GM12878 (cell line): Measurements from ENCODE around the gene SECTM1. TPM values are rescaled to one million over a fixed set of nuclear protein-coding genes. Genes with fewer than 3 reads are reported as not detected.

ENCODE experiments used
- ATAC-seq: fragments of 200-7000 bp; cut with Tn5 transposase; 3 replicates; pipeline ENCODE4 v1.9.1; 2020; ENCODE audit warnings: mild to moderate bottlenecking, moderate library complexity
- BruUV-seq: library from RNA; stranded (reverse); fragments of 400-500 nt; replicated peaks from 2 replicates; lab custom pipeline; 2021; lab: Mats Ljungman, UMichigan
- CTCF ChIA-PET: fragments of 300-600 bp; sonication (Branson Sonifier 250); formaldehyde crosslinking; extraction: SDS; loops from one replicate; lab custom pipeline; 2021; ENCODE audit warnings: inconsistent platforms; lab: Yijun Ruan, JAX
- POLR2A ChIA-PET: fragments of 350-600 bp; formaldehyde crosslinking; extraction: SDS; loops from one replicate; lab custom pipeline; 2021; ENCODE audit warnings: inconsistent platforms; lab: Charles Lee
- RAD21 ChIA-PET: fragments of 300-600 bp; sonication (Branson Sonifier 250); formaldehyde crosslinking; loops from one replicate; lab custom pipeline; 2023; ENCODE audit warnings: antibody characterized with exemption; ENCODE audit not compliant: unreplicated experiment; lab: Charles Lee
- SMC1A ChIA-PET: fragments of 300-600 bp; sonication (Branson Sonifier 250); formaldehyde crosslinking; loops from one replicate; lab custom pipeline; 2023; ENCODE audit not compliant: unreplicated experiment, uncharacterized antibody; lab: Charles Lee
- DNase-seq: peaks from one replicate; pipeline ENCODE4 v3.0.0-alpha.2; 2011; ENCODE audit warnings: low read depth, low spot score
- FAIRE-seq: peaks from 3 replicates; lab custom pipeline; 2011; peaks lifted over from hg19 to GRCh38; lab: Jason Lieb, UNC
- H2AFZ ChIP-seq: 2 replicates; pipeline ENCODE4 v1.6.0; 2011; ENCODE audit warnings: low read depth, low read length, control low read depth; ENCODE audit not compliant: control insufficient read depth
- H3K27ac ChIP-seq: 2 replicates; pipeline ENCODE4 v1.5.1; 2011; ENCODE audit warnings: control low read depth; ENCODE audit not compliant: control insufficient read depth, insufficient read depth
- H3K27me3 ChIP-seq, 2 experiments: replicated peaks in 1 of 2; 2 replicates each; pipeline versions ENCODE4 v1.6.0 to v1.6.1; 2011; ENCODE audit warnings: low read length in 1 of 2; ENCODE audit not compliant: control insufficient read depth in 2 of 2, insufficient read depth in 2 of 2
- H3K36me3 ChIP-seq, 2 experiments: 2 replicates each; pipeline ENCODE4 v1.5.1; 2011; ENCODE audit warnings: low read length in 1 of 2; ENCODE audit not compliant: control insufficient read depth in 2 of 2, insufficient read depth in 2 of 2
- H3K4me1 ChIP-seq: 2 replicates; pipeline ENCODE4 v1.6.1; 2011; ENCODE audit warnings: mild to moderate bottlenecking, low read length, moderate library complexity, mixed read lengths; ENCODE audit not compliant: control insufficient read depth, insufficient read depth
- H3K4me2 ChIP-seq: 2 replicates; pipeline ENCODE4 v1.6.0; 2011; ENCODE audit warnings: control low read depth; ENCODE audit not compliant: control insufficient read depth, insufficient read depth
- H3K4me3 ChIP-seq: fragments of 200-600 bp; sonication (generic); 2 replicates; pipeline ENCODE4 v1.5.1; 2016
- H3K79me2 ChIP-seq: 2 replicates; pipeline ENCODE4 v1.6.0; 2011; ENCODE audit warnings: low read length; ENCODE audit not compliant: control insufficient read depth, insufficient read depth
- H3K9ac ChIP-seq: 2 replicates; pipeline ENCODE4 v1.8.0; 2011; ENCODE audit warnings: low read length, control low read depth, mixed read lengths; ENCODE audit not compliant: control insufficient read depth, insufficient read depth
- H3K9me3 ChIP-seq: replicated peaks from 3 replicates; pipeline ENCODE4 v1.5.1; 2011; ENCODE audit warnings: mild to moderate bottlenecking, low read length; ENCODE audit not compliant: control insufficient read depth, insufficient read depth
- H4K20me1 ChIP-seq: 2 replicates; pipeline ENCODE4 v1.6.0; 2011; ENCODE audit not compliant: control insufficient read depth, insufficient read depth
- NFIC ChIP-seq: IDR thresholded peaks from 2 replicates; pipeline ENCODE4 v1.6.1; 2012; ENCODE audit warnings: low read depth, mild to moderate bottlenecking, inconsistent platforms, low read length, moderate library complexity
- NFXL1 ChIP-seq: fragments of 450-650 bp; IDR thresholded peaks from 2 replicates; pipeline ENCODE4 v1.6.1; 2017; ENCODE audit warnings: antibody characterized with exemption, mild to moderate bottlenecking, borderline replicate concordance
- PAX8 ChIP-seq: fragments of 450-650 bp; IDR thresholded peaks from 2 replicates; pipeline ENCODE4 v1.6.1; 2017; ENCODE audit warnings: mild to moderate bottlenecking, moderate library complexity
- SIX5 ChIP-seq: IDR thresholded peaks from 2 replicates; pipeline ENCODE4 v1.6.1; 2011; ENCODE audit warnings: mild to moderate bottlenecking, low read depth, low read length, moderate library complexity; ENCODE audit not compliant: severe bottlenecking
- WGBS: methylation state at CpG from one replicate; pipeline ENCODE4 v1.1.6; 2016; ENCODE audit warnings: low lambda C conversion rate; ENCODE audit not compliant: insufficient replicate concordance, insufficient coverage; ENCODE audit errors: missing lambda C conversion rate; 5-methylcytosine and 5-hydroxymethylcytosine counted together
- in situ Hi-C: fragments of 300-500 bp; cut with MboI; formaldehyde crosslinking; loops from 9 replicates; pipeline ENCODE4 v1.14.3; 2018; ENCODE audit warnings: mixed read lengths
- intact Hi-C: fragments of 100-400 bp; cut with micrococcal nuclease; formaldehyde crosslinking; loops from one replicate; pipeline ENCODE4 v1.14.2; 2022; ENCODE audit not compliant: unreplicated experiment
- polyA plus RNA-seq, 11 experiments: library from polyadenylated mRNA; depleted of rRNA in 4 of 11; unstranded in 6 of 11; stranded (reverse) in 5 of 11; fragments of >200 nt; fragmentation: Nextera tagmentation in 4 of 11; fragmentation: Illumina TruSeq in 1 of 11; extraction: Ambion mirVana in 4 of 11; extraction: Trizol in 1 of 11; gene quantifications; 1 replicate in 1 of 11; 2 replicates in 10 of 11; pipeline versions ENCODE4 v1.2.1 to v1.2.3, GENCODE V29; 2011 to 2016; ENCODE audit warnings: inconsistent platforms in 2 of 11, missing spikeins in 2 of 11, low read depth in 1 of 11
- total RNA-seq, 4 experiments: library from RNA; depleted of rRNA in 3 of 4; stranded (reverse); fragments of >200 nt in 3 of 4; fragmentation: Illumina TruSeq in 1 of 4; extraction: Trizol in 1 of 4; gene quantifications; 2 replicates each; pipeline versions ENCODE4 v1.2.1 to v1.2.3, GENCODE V29; 2013 to 2021

Gene SECTM1
- total and polyA plus RNA-seq, 10 of the 15 experiments (the other 5 are each of a cell fraction or from before 2014, with no cell fraction given), result 0.10 to 0.13 (median 0.12) TPM; not detected in 7

- ChIA-PET RAD21 (interaction anchor here (1.1 kb wide), 1 partner anchor 16 kb away, joined by 3 read pairs; no protein-coding TSS in a partner anchor), POLR2A (interaction anchor here (0.9 to 6.2 kb wide), 2 partner anchors 8 to 18 kb away, joined by 3 to 32 read pairs; no protein-coding TSS in a partner anchor), CTCF (interaction anchor here (0.6 to 1.0 kb wide), 3 partner anchors 9 to 306 kb away, joined by 3 read pairs; no protein-coding TSS in a partner anchor), SMC1A (interaction anchor here (1.6 to 2.5 kb wide), 2 partner anchors 9 to 11 kb away, joined by 4 to 9 read pairs; no protein-coding TSS in a partner anchor)
- H3K4me3 ChIP-seq, result no peak overlapping the region
- ATAC-seq (no peak), FAIRE-seq (no peak), DNase-seq (no peak)
- in situ Hi-C loops, result no loop called here
- no peaks in the 10 kb centered on the region for H3K79me2 ChIP-seq
- no peaks in the 10 kb centered on the region for H3K9me3 ChIP-seq
- H4K20me1 ChIP-seq, result no peaks in the 10 kb centered on the region
- no peak overlapping the region for H3K9ac ChIP-seq
- H3K36me3 ChIP-seq, result no peaks in the 10 kb centered on the region
- 41% methylated on average over 27 of the region's 27 CpGs for WGBS
- TF ChIP-seq SIX5 (no peak), PAX8 (no peak), NFXL1 (peak; percentile 80), NFIC (no peak)
- no peak overlapping the region for H3K27ac ChIP-seq
- no peak overlapping the region for H3K4me2 ChIP-seq
- intact Hi-C loops, result no loop called here
- no peaks in the 10 kb centered on the region; the same call in 1 of the 2 replicates for H3K4me1 ChIP-seq
- H3K27me3 ChIP-seq, result peaks cover 0 to 2% of the 10 kb centered on the region in 2 experiments; a peak in 2 of 4 replicates
- no peak overlapping the region for H2AFZ ChIP-seq
- BruUV-seq, result no TSS peak
These were observed 23.7 kb downstream of the SECTM1 start for GRCh38 chr17:82309656-82310570.
